OCI-LY7 (cell line): Measurements from ENCODE around the gene GPR89B.
"Not testable (repeated sequence)": the region's sequence is repeated elsewhere in the genome, so short reads cannot be mapped to it uniquely, and the experiment has no call there.

ENCODE experiments used
- CTCF ChIP-seq: fragments of 200-600 bp; sonication (generic); conservative IDR thresholded peaks from 2 replicates; pipeline ENCODE4 v1.5.1; 2014; ENCODE audit warnings: mild to moderate bottlenecking, antibody characterized with exemption, low read length, moderate library complexity, mixed read lengths
- EZH2phosphoT487 ChIP-seq: fragments of 200-600 bp; sonication (generic); IDR thresholded peaks from 2 replicates; pipeline ENCODE4 v1.6.1; 2018; ENCODE audit warnings: low read depth, borderline replicate concordance, mild to moderate bottlenecking, mixed run types, antibody characterized with exemption, low read length, moderate library complexity, mixed read lengths

GRCh38 chr1:147978896-147979651 lies 50.9 kb downstream of the GPR89B start:
- TF ChIP-seq CTCF, EZH2phosphoT487: not testable (repeated sequence)
